ENCODE measurements around the gene C1orf185. TPM values are rescaled to one million over a fixed set of nuclear protein-coding genes. Genes with fewer than 3 reads are reported as not detected.

C1orf185 gene
- not detected in 2 replicates for total RNA-seq

GRCh38 chr1:51101976-51102375, at the start of gene C1orf185:
Gene C1orf185, plus strand, starts transcription at chr1:51102228. Its CDS starts 6 bp downstream, at chr1:51102234.

Other genes starting within 250 kb of the C1orf185 start
- gene FAF1, start 142.0 kb upstream of the C1orf185 start, total RNA-seq = 57.4 and 63.9 TPM in 2 replicates
- 20.0 and 24.2 TPM in 2 replicates for gene CDKN2C, start 132.0 kb upstream of the C1orf185 start, total RNA-seq
- 69.4 and 72.2 TPM in 2 replicates for gene RNF11, start 134.0 kb downstream of the C1orf185 start, total RNA-seq
- 1.1 and 5.3 TPM in 2 replicates for gene TTC39A, start 228.3 kb downstream of the C1orf185 start, total RNA-seq

Data from mammary microvascular endothelial cell (primary cell).